ENCODE measurements around the gene BLOC1S5. TPM values are rescaled to one million over a fixed set of nuclear protein-coding genes. Genes with fewer than 3 reads are reported as not detected.
A peak's percentile ranks its signal among the peaks of the same experiment; 100 is the strongest.
"Not testable (repeated sequence)": the region's sequence is repeated elsewhere in the genome, so short reads cannot be mapped to it uniquely, and the experiment has no call there.

BLOC1S5 gene
- total RNA-seq, 2 donors from 2014 or later = 7.8 to 10.7 TPM

DNA sequence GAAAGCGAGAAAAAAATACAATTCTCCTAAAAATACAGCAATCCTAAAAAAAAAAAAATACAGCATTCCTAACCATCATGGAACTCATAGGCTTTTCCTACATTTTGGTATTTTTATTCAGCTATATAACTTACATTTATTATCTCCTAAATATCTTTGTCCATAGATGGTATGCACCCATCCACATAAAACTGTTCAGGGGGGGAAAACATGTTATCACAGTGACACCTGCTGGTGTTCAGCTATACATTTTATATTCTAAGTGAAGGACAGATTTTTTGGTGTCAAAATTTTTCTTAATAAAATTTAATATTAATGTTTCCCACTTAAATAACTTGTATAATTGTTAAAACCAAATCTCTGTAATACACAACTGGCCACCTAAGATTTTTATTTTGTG lies 58.0 kb downstream of the BLOC1S5 start:
- ATAC-seq (peak; percentile 44 to 61), DNase-seq (no peak)
- intact Hi-C loops (cut with DNase I) = loop anchor here (5.0 kb wide), 2 partner anchors 99 to 284 kb away; no protein-coding TSS in a partner anchor

DNA sequence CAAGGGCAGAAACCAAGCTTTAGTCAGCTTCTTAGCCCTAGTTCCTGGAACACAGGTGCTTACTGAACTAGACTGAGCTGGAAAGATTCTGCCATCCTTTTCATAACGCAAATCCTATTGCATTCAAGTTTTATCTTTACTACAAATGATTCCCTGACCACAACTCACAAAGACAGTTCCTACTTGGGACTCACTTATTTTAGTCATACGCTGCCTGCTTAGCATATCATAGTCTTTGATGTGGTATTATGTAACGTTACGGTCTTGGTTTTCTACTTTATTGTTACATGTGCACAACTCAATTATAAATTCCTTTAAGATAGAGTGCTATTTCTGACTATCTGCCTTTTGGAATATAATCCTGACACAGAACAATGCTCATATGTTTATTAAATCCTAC lies 59.1 kb downstream of the BLOC1S5 start:
- intact Hi-C loops (cut with DNase I) = loop anchor here (5.0 kb wide), 2 partner anchors 98 to 283 kb away; no protein-coding TSS in a partner anchor
- DNase-seq (no peak), ATAC-seq (no peak)

DNA sequence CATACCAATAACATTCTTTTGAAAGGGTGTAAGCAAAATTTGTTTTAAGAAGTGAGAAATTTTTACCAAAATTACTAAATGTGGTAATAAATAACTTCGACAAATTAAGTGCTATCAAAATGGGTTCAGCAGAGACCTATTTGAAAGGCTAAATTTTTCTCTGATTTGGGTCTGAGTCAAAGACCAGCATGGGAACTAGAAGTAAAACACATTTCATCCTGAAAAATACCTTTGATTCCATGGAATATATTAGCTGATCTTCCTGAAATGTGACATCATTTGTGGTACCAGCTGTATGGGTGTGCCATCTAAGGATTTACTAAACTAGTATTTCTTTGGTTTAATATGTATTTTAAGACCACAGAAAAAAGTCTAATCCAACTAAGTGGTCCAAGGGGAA lies 63.6 kb downstream of the BLOC1S5 start:
- DNase-seq = no peak
- ATAC-seq = no peak
- intact Hi-C loops (cut with DNase I) = no loop called here

DNA sequence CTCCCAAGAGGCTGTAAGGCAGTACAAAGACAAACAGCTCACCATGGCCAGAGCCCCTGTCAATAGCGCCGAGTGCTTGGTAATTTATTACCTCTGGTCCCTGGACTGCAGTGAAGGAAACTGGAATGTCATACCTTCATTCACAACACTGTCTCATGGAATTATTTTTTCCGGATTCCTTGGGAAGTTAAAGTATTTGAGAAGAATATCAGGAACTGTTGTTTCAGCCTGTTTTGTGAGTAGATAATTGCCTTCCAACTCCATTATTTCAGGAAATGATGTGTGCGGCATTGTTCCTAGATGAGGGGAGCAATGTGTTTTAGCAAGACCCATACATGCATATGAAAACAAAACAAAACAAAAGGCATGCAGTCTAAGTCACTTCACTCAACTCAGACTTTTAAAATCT lies 64.0 kb downstream of the BLOC1S5 start:
- intact Hi-C loops (cut with DNase I) = no loop called here

DNA sequence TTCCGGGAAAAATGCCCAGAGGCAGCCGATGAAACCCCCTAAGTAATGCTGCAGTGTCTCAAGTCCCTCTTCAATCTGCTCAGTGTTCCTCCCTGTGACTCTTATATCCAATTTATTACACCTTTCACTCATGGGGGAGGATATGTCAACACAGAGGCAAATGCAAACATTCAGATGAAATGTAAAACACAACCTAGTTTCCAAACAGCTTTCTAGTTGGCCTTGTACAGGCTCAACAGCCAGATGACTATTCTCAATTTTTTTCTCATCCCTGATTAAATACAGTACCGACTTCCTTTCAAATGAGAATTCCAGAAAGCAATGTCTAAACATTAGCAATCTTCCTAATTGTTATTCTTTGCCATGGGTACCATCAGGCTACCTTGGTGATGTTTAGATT lies 65.0 kb downstream of the BLOC1S5 start:
- DNase-seq (no peak), ATAC-seq (no peak)
- intact Hi-C loops (cut with DNase I) = no loop called here

More for the DNA sequence above, 64.0 kb downstream of the BLOC1S5 start:
- no peak for DNase-seq
- ATAC-seq = peak; percentile 17 to 20

DNA sequence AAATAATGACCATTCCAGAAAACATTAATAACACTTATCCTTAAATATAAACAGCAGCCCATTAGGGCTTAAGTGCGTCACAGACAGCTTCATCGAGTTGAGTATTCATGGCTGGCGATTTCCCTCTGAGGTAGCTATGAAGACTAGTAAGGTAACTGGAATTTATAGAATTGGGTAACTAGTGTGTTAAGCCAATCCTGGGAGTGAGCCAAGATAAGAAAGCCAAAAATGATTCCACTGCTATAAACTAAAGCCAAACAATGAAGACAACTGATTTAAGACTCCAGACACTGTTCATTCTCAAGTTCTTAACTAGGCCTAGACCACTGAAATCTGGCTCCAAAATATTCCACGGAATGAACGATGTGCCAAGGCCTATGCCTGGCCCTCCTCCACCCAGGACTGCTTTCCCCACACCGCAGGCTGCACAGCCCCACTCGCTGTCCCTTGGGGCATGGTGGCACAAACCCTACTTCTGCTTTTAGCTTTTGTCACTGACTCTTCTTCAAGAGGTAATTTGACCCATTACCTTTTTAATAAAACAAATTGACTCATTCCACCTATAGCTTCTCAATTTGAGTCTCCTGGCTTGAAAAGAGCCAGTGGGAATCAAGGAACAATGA lies 66.0 kb downstream of the BLOC1S5 start:
- DNase-seq (no peak), ATAC-seq (peak; percentile 29 to 79)
- intact Hi-C loops (cut with DNase I) = no loop called here

DNA sequence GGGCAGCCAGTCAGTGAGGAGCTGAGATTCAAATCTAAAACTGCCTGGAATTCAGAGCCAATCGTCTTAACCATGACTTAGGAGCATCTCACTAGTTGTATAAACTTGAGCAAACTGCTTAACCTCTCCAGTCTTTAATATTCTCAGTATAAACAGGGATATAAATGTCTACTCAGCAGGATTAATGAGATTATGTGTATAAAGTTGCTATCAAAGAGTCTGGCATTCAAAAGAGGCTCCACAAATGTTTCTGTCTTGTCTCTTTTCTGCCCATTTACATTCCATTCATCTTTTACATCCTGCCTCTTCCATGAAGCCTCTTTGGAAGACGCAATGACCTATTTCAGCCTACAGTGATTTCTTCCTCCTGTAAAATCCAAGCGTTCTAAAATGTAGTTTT lies 66.9 kb downstream of the BLOC1S5 start:
- intact Hi-C loops (cut with DNase I) = no loop called here
- ATAC-seq (no peak), DNase-seq (no peak)

DNA sequence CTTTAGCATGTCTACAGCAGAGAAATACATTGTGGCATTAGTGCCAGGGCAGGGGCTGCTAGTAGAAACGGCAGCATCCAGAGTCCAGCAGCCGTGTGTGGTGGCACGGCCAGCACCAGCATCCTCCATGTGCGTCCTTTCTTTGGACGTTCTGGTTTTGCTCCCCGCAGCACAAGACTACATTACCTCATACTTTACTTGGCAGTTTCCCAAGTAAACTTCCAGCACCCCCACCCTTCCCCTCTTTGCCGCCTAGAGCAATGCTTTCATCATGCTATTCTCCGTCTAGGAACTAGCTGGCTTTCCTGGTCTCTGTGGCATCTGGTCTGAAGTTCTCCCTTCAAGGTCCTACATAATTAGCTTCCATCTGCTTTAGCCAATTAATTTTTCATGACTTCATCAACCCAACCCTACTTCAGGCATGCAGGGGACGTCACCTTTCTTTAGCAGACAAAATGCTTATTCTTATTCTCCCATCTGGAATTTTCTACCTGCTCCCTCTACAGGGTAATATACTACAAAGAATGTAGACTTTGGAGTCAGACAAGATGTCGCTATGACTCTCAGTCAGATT lies 67.6 kb downstream of the BLOC1S5 start:
- no peak for DNase-seq
- intact Hi-C loops (cut with DNase I) = no loop called here
- peak; percentile 20 to 37 for ATAC-seq

DNA sequence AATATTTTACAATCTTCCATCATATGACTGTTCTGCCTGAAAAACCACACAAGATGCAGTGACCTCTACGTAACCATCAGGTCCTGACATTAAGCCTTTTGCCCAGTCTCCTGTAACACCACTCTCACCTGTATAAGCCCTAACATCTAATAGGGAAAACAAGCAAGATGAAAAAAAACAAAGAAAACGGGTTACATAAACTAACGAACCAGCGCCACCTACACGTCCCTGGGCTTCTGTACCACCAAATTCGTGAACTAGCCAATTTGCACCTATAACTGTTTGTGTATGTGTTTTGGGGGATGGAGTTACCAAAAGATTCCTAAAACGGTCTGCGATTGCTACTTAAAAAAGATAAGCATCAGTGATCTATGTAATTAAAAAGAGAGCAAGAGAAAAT lies 70.2 kb downstream of the BLOC1S5 start:
- ATAC-seq (no peak), DNase-seq (no peak)
- intact Hi-C loops (cut with DNase I) = no loop called here

DNA sequence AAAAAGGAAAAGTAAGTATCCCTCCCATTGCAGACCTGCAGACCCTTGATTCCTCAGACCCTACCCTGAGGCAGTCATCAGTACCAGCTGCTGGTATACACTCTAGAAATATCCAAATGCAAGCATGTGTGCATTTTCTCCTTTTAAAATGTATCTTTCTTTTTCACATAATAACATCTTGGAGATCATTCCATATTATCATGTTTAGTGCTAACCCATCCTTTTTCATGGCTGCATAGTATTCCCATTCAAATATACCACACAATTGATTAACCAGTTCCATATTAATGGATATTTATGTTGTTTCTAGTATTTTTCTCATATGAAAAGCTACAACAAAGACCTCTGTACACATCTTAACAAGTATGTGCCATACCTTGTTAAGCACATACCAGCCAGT lies 70.8 kb downstream of the BLOC1S5 start:
- intact Hi-C loops (cut with DNase I) = no loop called here
- no peak for DNase-seq

DNA sequence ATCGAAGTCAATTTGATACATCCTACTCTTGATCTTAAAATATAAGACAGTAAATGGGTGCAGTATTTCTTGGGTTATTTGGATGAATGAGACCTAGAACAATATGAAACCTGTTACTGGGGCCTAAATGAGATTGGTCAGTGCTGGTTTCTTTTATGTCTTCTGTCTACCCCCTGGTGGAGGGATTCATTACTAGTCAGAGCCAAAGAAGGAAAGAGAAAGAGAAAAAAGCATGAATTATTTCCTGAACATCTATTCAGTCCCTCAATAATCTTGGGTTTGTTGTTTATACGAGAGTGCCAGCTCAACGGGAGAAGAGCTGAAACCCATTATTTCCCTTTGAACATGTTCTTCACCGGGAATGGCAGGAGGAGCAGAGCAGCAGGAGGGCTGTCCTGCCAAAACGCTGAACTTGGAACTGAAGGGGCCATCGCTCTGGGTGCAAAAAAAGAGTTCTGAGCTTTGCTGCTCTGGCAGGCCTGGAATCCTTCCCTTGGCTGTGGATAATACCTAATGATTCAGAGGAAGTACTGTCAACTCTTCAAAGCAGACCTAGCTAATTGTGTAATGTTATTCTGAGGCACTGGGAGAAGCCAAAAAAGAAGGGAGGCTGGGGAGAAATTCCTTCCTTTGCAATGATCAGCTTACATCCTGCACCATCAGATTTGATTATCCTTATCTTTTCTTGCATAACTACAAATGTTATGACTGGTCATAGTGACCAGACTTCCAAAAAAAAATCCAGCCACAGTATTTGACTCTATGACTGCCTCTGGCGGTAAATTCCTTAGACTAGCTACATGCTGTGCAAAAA lies 72.0 kb downstream of the BLOC1S5 start:
- DNase-seq = peak; percentile 53
- intact Hi-C loops (cut with DNase I) = no loop called here

More for the DNA sequence above, 70.8 kb downstream of the BLOC1S5 start:
- no peak for ATAC-seq

DNA sequence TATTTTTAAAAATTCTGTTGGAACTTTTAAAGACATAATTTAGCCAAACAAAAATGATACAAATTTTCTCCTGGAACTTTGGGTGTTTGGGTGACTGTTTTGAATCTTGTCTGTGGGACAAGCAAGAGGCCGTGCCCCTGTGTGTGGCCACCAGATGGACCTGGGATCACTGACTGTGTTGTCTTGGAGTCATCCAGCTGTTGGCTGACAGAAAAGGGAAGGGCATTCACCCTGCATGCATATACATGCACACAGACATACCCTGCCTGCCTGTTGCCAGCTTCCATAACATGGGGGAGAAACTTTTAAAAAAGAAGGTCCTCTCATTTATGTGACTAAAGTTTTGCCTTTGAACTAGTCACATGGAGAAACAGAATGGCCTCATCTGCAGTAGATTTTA lies 72.7 kb downstream of the BLOC1S5 start:
- DNase-seq (no peak), ATAC-seq (no peak)
- intact Hi-C loops (cut with DNase I) = no loop called here

More for the DNA sequence above, 72.0 kb downstream of the BLOC1S5 start:
- ATAC-seq = peak; percentile 75 to 91

DNA sequence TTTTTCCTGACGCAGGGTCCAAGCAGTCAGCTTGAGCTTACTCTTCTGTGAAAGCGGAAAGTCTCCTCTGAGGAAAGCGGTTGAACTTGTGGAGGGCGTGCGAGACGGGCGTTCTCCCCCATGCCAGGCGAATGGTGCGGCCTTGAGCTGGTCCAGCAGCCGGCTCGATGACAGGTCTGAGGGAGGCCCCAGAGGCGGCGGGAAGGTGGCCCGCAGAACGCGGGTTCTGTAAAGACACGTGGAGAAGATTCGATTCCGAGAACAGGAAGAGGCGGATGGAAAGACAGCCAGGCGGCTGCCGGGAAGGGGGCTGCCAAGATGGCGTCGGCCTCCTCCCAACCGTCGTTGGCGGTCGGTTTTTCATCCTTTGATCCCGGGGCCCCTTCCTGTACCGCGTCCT lies 78.0 kb downstream of the BLOC1S5 start:
- ATAC-seq = no peak
- intact Hi-C loops (cut with DNase I) = no loop called here
- DNase-seq = no peak

DNA sequence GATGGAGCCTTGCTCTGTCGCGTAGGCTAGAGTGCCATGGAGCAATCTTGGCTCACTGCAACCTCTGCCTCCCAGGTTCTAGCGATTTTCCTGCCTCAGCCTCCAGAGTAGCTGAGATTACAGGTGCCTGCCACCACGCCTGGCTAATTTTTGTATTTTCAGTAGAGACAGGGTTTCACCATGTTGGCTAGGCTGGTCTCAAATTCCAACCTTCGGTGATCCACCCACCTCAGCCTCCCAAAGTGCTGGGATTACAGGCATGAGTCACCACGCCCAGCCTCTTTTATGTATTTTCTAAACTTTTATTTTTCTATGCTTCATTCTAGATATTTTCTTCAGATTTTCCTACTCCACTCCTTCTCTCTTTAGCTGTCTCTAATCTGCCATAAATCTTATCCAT lies 80.2 kb downstream of the BLOC1S5 start:
- DNase-seq; ATAC-seq; intact Hi-C loops (cut with DNase I): not testable (repeated sequence)

DNA sequence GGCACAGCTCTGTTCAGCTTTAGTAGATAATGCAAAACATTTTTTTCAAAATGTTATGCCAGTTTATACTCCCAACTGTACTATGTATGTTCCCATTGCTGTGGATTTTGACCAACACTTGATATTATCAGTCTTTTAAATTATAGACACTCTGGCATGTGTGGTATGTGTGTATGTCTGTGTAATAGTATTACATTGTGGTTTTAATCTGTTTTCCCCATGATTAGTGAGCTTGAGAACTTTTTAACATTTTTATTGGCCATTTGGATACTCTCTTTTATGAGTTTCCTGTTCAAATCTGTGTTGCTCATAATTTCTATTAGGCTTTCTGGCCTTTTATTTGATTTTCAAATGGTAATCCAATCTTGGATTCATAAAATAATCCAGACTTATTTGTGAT lies 84.4 kb downstream of the BLOC1S5 start:
- no peak for DNase-seq
- ATAC-seq = no peak
- intact Hi-C loops (cut with DNase I) = no loop called here

DNA sequence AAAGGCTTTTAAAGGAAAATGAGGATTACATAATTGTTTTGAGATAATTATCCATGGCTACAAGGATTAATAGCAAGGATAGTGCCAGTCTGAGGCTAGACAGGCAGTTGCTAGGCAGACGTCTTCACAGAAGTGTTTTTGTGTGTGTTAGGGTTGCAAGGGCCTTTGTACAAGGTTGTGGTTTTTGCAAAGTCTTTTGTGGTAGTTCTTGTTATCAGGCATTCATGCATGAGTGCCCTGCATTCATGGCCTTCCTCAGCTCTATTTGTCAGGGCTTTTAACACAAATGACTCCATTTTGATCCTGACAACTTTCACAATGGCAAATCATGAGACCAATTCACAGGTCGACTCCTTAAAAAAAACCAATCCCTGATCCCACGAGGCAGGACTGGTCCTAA lies 85.5 kb downstream of the BLOC1S5 start:
- DNase-seq (no peak), ATAC-seq (no peak)
- intact Hi-C loops (cut with DNase I) = no loop called here

DNA sequence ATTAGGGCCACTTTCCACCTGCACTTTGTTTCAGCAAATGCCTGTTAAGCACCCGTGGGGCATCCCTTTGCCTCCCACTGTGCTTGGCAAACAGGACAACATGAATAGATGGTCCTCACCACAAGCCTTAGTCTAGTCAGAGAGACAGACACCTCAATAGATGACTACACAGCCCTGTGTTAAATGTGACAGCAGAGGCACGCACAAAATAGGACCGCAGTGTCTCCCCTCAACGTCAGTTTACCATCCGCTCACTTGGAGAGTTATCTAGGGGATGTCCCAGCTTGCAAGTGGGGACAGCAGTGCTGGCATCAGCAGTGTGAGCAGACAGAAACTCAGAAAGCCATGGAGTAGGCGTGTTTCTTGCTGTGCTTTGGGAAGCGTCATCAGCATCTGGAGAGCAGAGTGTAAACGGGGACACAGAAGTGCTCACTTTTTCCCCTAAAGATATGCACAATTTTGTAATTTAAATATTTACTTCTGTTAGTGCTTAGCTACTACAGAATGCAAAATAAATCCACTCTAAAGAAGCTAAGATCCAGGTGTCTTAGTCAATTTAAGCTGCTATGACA lies 87.6 kb downstream of the BLOC1S5 start:
- ATAC-seq (no peak), DNase-seq (no peak)
- intact Hi-C loops (cut with DNase I) = no loop called here

DNA sequence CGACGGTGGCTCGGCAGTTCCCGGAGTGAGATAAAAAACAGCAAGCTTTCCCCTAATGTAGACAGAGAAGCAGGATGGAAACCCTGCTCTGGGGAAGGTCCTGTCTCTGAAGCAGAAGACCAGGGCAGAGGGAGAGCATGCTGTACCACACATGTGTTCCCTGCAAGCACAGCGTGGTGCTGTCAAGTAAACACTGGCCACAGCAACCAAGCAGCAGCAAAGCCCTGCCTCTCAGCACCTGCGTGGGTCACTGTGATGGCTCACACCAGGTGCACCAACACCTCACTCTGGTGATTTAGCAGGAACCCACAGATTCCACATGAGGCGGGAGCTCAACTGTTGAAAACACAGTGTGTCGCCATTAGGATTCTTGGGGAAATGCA lies 88.4 kb downstream of the BLOC1S5 start:
- intact Hi-C loops (cut with DNase I) = loop anchor here in 1 of 2 donors (2.0 kb wide), 1 partner anchor 65 kb away; the partner anchor contains the start of gene TXNDC5

DNA sequence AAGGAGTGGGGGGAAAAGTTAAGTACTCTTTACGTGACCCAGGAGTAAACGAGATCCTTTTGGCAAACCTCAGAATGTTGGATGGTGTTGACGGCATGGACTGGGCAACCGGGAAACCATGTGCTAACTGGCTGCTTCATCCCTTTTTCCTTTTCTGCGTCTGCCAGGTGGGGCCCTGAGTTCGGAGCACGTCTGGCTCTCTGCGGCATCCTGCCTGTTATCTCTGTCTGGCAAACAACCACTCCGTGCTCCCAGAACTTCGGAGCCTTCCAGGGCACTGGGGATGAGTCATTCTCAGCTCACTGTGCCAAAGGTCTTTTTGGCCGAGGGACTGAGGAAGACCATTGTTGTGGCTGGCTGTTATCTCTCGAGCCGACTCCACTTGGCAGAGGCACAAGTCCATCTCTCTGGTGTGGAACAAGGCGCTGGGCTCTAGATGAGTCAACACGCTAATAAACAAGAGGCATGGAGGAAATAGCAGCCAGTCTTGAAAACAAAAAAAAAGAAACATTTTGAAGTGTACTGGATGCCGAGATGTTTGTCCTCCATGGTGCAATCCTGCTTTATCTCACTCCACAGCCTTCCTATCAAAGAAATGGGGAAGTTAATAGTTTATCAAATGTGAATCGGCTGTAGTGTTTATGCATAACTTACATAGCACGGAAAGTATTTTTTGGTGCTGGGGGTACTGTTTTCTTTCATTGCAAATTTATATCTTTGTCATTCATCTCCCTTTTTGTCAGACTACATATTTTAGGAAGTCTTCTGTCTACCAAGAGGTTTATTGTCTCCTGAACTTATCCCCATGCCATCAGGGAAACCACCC lies 89.0 kb downstream of the BLOC1S5 start:
- DNase-seq (peak; percentile 91), ATAC-seq (peak; percentile 95 to 98)
- intact Hi-C loops (cut with DNase I) = loop anchor here in 1 of 2 donors (2.0 kb wide), 1 partner anchor 64 kb away; the partner anchor contains the start of gene TXNDC5

More for the DNA sequence above, 88.4 kb downstream of the BLOC1S5 start:
- DNase-seq (peak; percentile 44), ATAC-seq (peak; percentile 31 to 51)
